ENCODE data around the gene TSPO. TPM values are rescaled to one million over a fixed set of nuclear protein-coding genes. Genes with fewer than 3 reads are reported as not detected.

The TSPO gene
- polyA plus RNA-seq, 1 experiment: 313 TPM

- peaks cover 24% of the 10 kb centered on the region for H3K36me3 ChIP-seq (ENCODE audit: control insufficient read depth, insufficient read depth, low read length)
- no peak overlapping the region for H3K4me3 ChIP-seq (ENCODE audit: low read depth, low read length)
- ChIA-PET POLR2A (no interaction called here), CTCF (no interaction called here)
- no peaks in the 10 kb centered on the region for H3K27me3 ChIP-seq (ENCODE audit: control insufficient read depth, insufficient read depth, low read length)
- TF ChIP-seq CTCF (IDR thresholded peaks at IDR 0.05; ENCODE audit: insufficient read depth, low read depth, low read length): peak; percentile 27; the same call in 1 of the 2 replicates
- DNase-seq (ENCODE audit: low read depth): no peak
Observed at GRCh38 chr22:43159484-43160178, 8.3 kb downstream of the TSPO start.

- Histone ChIP-seq H3K27me3 (ENCODE audit: control insufficient read depth, insufficient read depth, low read length) (no peaks in the 10 kb centered on the region), H3K36me3 (ENCODE audit: control insufficient read depth, insufficient read depth, low read length) (peaks cover 26% of the 10 kb centered on the region), H3K4me3 (ENCODE audit: low read depth, low read length) (no peak overlapping the region)
- ChIA-PET POLR2A (no interaction called here), CTCF (no interaction called here)
- no peak for DNase-seq (ENCODE audit: low read depth)
- no peak for TF ChIP-seq CTCF (IDR thresholded peaks at IDR 0.05; ENCODE audit: insufficient read depth, low read depth, low read length)
Observed at GRCh38 chr22:43160497-43161126, 9.3 kb downstream of the TSPO start.

- no peak for DNase-seq (ENCODE audit: low read depth)
- TF ChIP-seq CTCF (IDR thresholded peaks at IDR 0.05; ENCODE audit: insufficient read depth, low read depth, low read length): no peak
- no peaks in the 10 kb centered on the region for H3K27me3 ChIP-seq (ENCODE audit: control insufficient read depth, insufficient read depth, low read length)
- ChIA-PET CTCF (no interaction called here), POLR2A (no interaction called here)
- H3K36me3 ChIP-seq (ENCODE audit: control insufficient read depth, insufficient read depth, low read length): peaks cover 28% of the 10 kb centered on the region
- no peak overlapping the region for H3K4me3 ChIP-seq (ENCODE audit: low read depth, low read length)
Observed at GRCh38 chr22:43162412-43163150, 11.2 kb downstream of the TSPO start.

- CTCF ChIA-PET: no interaction called here
- Histone ChIP-seq H3K4me3 (ENCODE audit: low read depth, low read length) (no peak overlapping the region), H3K36me3 (ENCODE audit: control insufficient read depth, insufficient read depth, low read length) (peaks cover 31% of the 10 kb centered on the region), H3K27me3 (ENCODE audit: control insufficient read depth, insufficient read depth, low read length) (no peaks in the 10 kb centered on the region)
- TF ChIP-seq CTCF (IDR thresholded peaks at IDR 0.05; ENCODE audit: insufficient read depth, low read depth, low read length): no peak
- no peak for DNase-seq (ENCODE audit: low read depth)
- POLR2A ChIA-PET: no interaction called here
Observed at GRCh38 chr22:43163241-43163795, 12.0 kb downstream of the TSPO start.

- POLR2A ChIA-PET: no interaction called here
- no peaks in the 10 kb centered on the region for H3K27me3 ChIP-seq (ENCODE audit: control insufficient read depth, insufficient read depth, low read length)
- CTCF ChIA-PET: interaction anchor here (0.6 to 1.7 kb wide), 3 partner anchors 9 to 58 kb away, joined by 4 read pairs; no protein-coding TSS in a partner anchor
- H3K36me3 ChIP-seq (ENCODE audit: control insufficient read depth, insufficient read depth, low read length): peaks cover 29% of the 10 kb centered on the region
- no peak for DNase-seq (ENCODE audit: low read depth)
- H3K4me3 ChIP-seq (ENCODE audit: low read depth, low read length): no peak overlapping the region
- no peak for TF ChIP-seq CTCF (IDR thresholded peaks at IDR 0.05; ENCODE audit: insufficient read depth, low read depth, low read length)
Observed at GRCh38 chr22:43164636-43165035, 13.3 kb downstream of the TSPO start.

Measured in BJ (cell line).